Natural killer cell treated with Interleukin-12 subunit alpha and Interleukin-12 subunit beta and Interleukin-15 and Interleukin-18, amount 100 ng/mL, for 72 hours (primary cell): ENCODE results near the gene NBAS. TPM values are rescaled to one million over a fixed set of nuclear protein-coding genes. Genes with fewer than 3 reads are reported as not detected.

Source experiments
- ATAC-seq, 2 donors: fragments of 150-1000 bp; cut with Tn5 transposase in 1 of 2; sonication (Bioruptor Pico), chemical (Tn5 transposase) in 1 of 2; 2 replicates each; pipeline ENCODE4 v1.10.0; 2021
- DNase-seq: peaks from one replicate; pipeline ENCODE4 v3.0.0; 2022; ENCODE audit warnings: low spot score
- H3K27ac Mint-ChIP-seq, 2 donors: 1 replicate in 1 of 2; 2 replicates in 1 of 2; pipeline ENCODE4 v1.8.0; 2022; ENCODE audit warnings: mixed read lengths in 2 of 2, mild to moderate bottlenecking in 1 of 2, moderate library complexity in 1 of 2
- H3K27me3 Mint-ChIP-seq, 2 donors: 1 replicate in 1 of 2; 2 replicates in 1 of 2; pipeline ENCODE4 v1.8.0; 2022; ENCODE audit warnings: mixed read lengths in 2 of 2
- H3K36me3 Mint-ChIP-seq: one replicate; pipeline ENCODE4 v1.8.0; 2022; ENCODE audit warnings: mixed read lengths
- H3K4me1 Mint-ChIP-seq, 2 donors: 1 replicate in 1 of 2; 2 replicates in 1 of 2; pipeline ENCODE4 v1.8.0; 2022; ENCODE audit warnings: low read depth in 2 of 2, mixed read lengths in 2 of 2, mild to moderate bottlenecking in 1 of 2
- H3K4me3 Mint-ChIP-seq: one replicate; pipeline ENCODE4 v1.8.0; 2022; ENCODE audit warnings: mixed read lengths
- H3K9me3 Mint-ChIP-seq: 2 replicates; pipeline ENCODE4 v1.8.0; 2022; ENCODE audit warnings: mixed read lengths
- total RNA-seq, 2 donors: library from RNA; stranded (reverse); gene quantifications; one replicate each; pipeline ENCODE4 v1.2.3, GENCODE V29; 2022

Gene NBAS
- total RNA-seq, 2 donors from 2014 or later: 39.0 to 49.5 TPM

DNA sequence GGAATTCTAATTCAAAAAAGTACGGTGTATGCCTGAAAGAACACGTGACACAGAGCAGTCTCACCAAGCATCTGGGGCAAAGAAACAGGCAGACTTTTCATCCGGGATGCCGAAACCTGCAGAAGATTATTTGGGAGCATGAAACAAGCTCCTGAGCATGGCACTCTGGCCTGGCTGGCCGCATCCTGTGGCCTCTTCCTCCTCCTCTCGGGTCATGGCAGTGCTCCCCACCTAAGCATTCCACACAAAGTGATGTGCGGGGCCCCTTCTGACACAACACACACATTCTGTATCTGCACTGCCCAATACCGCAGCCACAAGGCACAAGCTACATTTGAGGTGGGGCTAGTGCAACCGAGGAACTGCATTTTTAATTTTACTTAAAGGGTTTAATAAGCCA is 380.8 kb downstream of the NBAS start:
- peaks cover 36 to 38% of the 10 kb centered on the region in 2 donors for H3K4me1 Mint-ChIP-seq
- ATAC-seq (no peak), DNase-seq (no peak)
- H3K4me3 Mint-ChIP-seq: no peak overlapping the region
- H3K27ac Mint-ChIP-seq: no peak overlapping the region
- H3K36me3 Mint-ChIP-seq: peaks cover 15% of the 10 kb centered on the region
- no peaks in the 10 kb centered on the region for H3K9me3 Mint-ChIP-seq
- H3K27me3 Mint-ChIP-seq: peaks cover 6 to 16% of the 10 kb centered on the region in 2 donors

DNA sequence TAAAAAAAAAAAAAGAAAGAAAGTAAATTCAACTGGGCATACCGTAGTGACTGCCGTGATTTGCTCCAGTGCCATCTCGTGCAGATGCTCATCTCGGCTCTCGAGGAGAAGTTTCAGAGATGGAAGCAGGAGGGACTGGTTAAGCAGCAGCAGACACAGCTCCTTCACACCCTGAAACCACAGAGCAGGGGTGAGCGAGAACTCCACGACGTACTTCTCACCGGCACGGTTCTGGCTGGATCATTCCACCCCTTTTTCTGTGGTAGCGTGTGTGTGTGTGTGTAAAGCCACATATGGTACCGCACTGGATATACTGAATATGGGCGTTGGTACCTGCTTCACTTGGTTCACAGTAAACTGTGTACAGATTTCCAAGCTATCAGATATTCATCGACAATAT is 382.2 kb downstream of the NBAS start:
- ATAC-seq: peak; percentile 54 to 62
- no peaks in the 10 kb centered on the region for H3K9me3 Mint-ChIP-seq
- peak overlapping the region; percentile 55 for H3K4me3 Mint-ChIP-seq
- H3K36me3 Mint-ChIP-seq: peaks cover 15% of the 10 kb centered on the region
- H3K27ac Mint-ChIP-seq: no peak overlapping the region
- no peak for DNase-seq
- peaks cover 6 to 16% of the 10 kb centered on the region in 2 donors for H3K27me3 Mint-ChIP-seq
- H3K4me1 Mint-ChIP-seq: peaks cover 36 to 38% of the 10 kb centered on the region in 2 donors

DNA sequence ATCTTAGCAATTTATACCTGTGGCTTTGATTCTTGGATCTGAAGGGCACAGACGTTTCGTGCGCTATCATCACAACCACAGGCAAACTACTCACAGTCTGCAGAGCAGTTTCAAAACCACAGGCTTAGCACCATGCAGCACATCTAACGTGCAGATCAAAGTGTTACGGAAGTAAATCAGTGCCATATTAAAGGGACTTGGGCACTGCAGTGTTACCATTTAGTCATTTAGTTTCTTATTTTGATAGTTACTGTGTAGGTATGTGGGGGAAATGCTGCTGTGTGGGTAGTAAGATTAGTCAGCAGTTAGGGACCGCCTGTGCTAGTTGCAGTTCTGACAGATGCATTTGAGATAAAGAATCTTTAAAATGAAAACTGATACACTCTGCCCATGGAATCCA is 384.0 kb downstream of the NBAS start:
- ATAC-seq: peak; percentile 94 to 98

DNA sequence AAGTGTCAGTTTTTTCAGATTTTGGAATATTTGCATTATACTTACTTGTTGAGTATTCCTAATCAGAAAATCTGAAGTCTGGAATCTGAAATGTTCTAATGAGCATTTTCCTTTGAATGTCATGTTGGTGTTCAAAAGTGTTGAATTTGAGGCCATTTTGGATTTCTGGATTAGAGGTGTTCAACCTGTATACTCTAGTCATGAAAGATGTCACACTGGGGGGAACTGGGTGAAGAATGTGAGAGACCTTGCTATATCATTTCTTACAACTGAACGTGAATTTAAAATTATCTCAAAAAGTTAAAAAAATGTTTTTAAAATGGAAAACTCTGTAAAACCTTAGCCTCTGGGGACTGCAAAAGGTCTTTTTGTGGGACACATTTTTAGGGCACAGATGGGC is 384.5 kb downstream of the NBAS start:
- Mint-ChIP-seq H3K4me3 (peak overlapping the region; percentile 77), H3K27ac (peak overlapping the region; percentile 24 to 72), H3K4me1 (peaks cover 36 to 38% of the 10 kb centered on the region in 2 donors), H3K9me3 (no peaks in the 10 kb centered on the region), H3K36me3 (peaks cover 6% of the 10 kb centered on the region), H3K27me3 (peaks cover 6 to 16% of the 10 kb centered on the region in 2 donors)
- DNase-seq (no peak), ATAC-seq (no peak)

More for the DNA sequence above, 384.0 kb downstream of the NBAS start:
- Mint-ChIP-seq H3K36me3 (peaks cover 6% of the 10 kb centered on the region), H3K27ac (peak overlapping the region; percentile 24 to 72), H3K4me3 (peak overlapping the region; percentile 77), H3K9me3 (no peaks in the 10 kb centered on the region), H3K27me3 (peaks cover 6 to 16% of the 10 kb centered on the region in 2 donors), H3K4me1 (peaks cover 36 to 38% of the 10 kb centered on the region in 2 donors)
- peak; percentile 66 for DNase-seq

DNA sequence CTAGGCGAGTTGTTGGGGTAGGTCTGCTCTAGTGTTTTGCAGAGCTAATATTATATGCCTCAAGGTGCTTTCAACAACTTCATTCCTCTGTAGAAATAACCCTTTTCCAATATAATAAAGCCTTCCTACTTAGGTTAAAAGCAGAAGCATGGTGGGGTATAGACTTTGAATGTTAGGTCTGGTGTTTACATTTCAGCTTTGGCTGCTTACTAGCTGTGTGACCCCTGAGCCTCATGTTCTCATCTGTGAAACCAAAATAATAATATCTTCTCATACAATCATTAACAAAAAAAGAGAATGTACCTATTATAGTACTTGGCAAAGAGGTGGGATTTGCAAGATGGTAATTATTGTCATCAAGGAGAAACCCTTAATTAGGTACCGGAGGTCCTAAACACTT is 386.6 kb downstream of the NBAS start:
- no peak for DNase-seq
- Mint-ChIP-seq H3K27ac (no peak overlapping the region), H3K36me3 (no peaks in the 10 kb centered on the region), H3K4me1 (peaks cover 31 to 38% of the 10 kb centered on the region in 2 donors), H3K4me3 (no peak overlapping the region), H3K27me3 (peaks cover 0 to 1% of the 10 kb centered on the region in 2 donors), H3K9me3 (no peaks in the 10 kb centered on the region)
- no peak for ATAC-seq

DNA sequence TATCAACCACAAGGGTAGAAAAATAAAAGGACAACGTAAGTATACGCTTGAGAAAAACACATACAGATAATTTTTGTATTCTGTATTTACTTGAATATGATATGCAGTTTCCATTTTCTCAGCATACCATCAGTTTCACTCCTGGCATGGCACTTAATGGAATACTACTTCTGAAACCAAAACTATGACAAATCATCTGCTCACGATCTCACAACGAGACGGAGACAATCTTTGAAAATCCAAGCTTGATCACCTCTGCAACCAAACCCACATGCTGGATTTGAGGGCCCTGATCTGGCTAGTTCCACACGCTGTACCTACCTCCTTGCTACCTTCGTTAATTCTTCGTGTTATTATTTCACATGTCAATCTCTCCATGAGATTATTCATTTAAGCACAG is 387.6 kb downstream of the NBAS start:
- H3K36me3 Mint-ChIP-seq: no peaks in the 10 kb centered on the region
- no peak overlapping the region for H3K27ac Mint-ChIP-seq
- H3K4me3 Mint-ChIP-seq: no peak overlapping the region
- no peaks in the 10 kb centered on the region for H3K27me3 Mint-ChIP-seq
- ATAC-seq (no peak), DNase-seq (no peak)
- H3K9me3 Mint-ChIP-seq: no peaks in the 10 kb centered on the region
- H3K4me1 Mint-ChIP-seq: peaks cover 23 to 30% of the 10 kb centered on the region in 2 donors

DNA sequence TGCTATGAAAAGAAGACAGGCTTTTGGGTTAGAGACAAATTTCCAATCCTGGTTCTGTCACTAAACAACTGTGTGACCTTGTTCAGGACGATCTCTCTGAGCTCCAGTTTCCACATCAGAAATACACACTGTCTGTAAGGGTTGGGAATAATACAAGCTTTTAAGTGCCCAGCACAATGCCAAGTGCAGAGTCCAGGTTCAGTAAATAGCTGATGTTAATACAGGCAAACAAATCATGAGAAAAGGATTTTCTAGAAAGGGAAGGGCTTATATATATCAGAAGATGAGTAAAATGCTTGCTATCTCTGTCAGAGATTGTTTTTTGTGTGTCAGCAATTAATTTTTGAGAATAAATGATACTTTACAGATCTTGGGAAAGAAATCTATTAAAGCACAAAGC is 388.3 kb downstream of the NBAS start:
- Mint-ChIP-seq H3K36me3 (no peaks in the 10 kb centered on the region), H3K4me1 (peaks cover 16 to 23% of the 10 kb centered on the region in 2 donors), H3K27ac (no peak overlapping the region), H3K27me3 (no peaks in the 10 kb centered on the region), H3K9me3 (no peaks in the 10 kb centered on the region), H3K4me3 (no peak overlapping the region)
- ATAC-seq (no peak), DNase-seq (no peak)

DNA sequence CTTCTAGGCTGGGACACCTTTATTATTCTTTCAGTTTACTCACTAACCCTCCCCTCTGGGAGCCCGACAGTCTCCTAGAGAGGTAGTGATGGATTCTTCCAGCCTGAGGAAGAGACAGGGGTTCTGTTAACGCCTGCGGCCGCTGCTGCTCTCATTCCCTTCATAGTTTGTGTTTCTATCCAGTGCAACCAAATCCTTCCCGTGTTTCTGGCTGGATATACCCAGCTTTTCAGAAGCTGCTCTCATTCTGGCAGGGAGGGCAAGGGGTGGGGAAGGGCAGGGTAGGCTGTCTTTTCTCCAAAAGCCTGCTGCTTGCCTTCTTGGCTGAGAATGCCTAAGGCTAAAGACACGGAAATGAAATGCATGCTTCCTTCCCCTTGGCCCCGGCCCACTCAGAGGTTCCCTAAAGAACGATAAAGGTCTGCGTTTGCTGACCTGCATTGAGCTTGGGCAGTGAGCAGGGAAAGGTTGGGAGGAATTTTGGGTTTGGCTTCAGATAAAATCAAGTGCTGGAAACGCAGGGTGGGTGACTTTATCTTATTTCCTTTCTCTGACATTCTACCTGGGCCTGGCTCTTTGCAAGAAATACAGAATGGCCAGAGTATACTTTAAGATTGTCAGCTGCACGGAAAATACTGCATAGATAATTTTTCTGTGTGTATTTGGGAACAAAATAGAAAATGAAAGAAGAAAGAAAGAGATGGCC is 390.9 kb downstream of the NBAS start:
- no peak overlapping the region for H3K4me3 Mint-ChIP-seq
- H3K4me1 Mint-ChIP-seq: no peaks in the 10 kb centered on the region
- no peak overlapping the region for H3K27ac Mint-ChIP-seq
- DNase-seq: no peak
- no peaks in the 10 kb centered on the region for H3K36me3 Mint-ChIP-seq
- no peaks in the 10 kb centered on the region for H3K9me3 Mint-ChIP-seq
- ATAC-seq: no peak
- no peaks in the 10 kb centered on the region for H3K27me3 Mint-ChIP-seq

DNA sequence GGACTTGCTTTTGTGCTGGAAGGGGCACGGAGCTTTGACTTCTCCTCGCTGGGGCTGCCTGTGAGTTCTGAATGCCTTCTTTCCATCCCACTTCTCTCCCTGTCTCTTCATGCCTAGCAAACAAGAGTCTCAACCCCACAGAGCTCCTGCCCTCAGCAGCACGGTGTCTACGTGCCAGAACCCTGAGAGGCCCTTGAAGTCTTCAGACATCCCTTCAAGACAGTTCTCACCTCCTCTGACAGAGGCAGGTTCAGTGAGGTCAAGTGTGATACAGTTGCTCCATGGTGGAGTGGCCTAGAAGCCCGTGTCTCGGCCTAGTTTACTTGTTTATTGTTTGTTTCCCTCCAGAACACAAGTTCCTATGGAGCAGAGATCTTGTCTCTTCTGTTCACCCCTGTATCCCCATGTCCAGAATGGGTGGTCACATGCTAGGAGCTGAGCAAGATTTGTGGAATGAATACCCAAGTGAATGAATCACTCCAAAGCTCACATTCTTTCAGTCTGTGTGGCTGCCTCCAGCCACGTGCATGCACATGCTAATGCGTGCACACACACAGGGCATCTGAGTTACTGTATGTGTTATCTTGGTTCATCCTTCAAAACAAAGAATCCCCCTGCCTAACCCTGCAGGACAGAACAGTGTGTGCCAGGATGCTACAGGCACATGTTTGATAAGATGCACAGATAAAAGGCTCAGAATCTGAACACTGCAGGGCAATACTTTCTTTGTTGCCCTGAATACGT is 391.6 kb downstream of the NBAS start:
- H3K4me1 Mint-ChIP-seq: no peaks in the 10 kb centered on the region
- H3K9me3 Mint-ChIP-seq: no peaks in the 10 kb centered on the region
- no peak overlapping the region for H3K27ac Mint-ChIP-seq
- DNase-seq: no peak
- ATAC-seq: no peak
- no peaks in the 10 kb centered on the region for H3K27me3 Mint-ChIP-seq
- H3K36me3 Mint-ChIP-seq: no peaks in the 10 kb centered on the region
- no peak overlapping the region for H3K4me3 Mint-ChIP-seq

DNA sequence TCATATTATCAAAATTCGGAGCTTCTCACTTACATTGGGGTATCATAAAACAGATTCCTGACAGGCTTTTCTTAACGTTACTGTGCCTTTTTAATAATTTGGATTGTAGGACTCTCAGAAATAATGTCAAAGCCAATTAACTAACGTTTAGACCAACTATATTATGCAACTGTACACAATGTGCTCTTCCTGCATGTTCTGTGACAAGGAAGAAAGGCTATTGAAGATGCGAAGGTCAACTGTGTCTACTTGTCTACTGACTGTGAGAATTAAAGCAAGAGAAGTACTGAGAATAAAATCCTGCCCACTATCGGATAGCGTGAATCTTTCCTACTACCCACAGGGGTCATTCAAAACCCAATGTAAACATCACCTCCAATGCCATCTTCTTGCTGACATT is 393.0 kb downstream of the NBAS start:
- DNase-seq (no peak), ATAC-seq (no peak)
- Mint-ChIP-seq H3K9me3 (no peaks in the 10 kb centered on the region), H3K27ac (no peak overlapping the region), H3K4me3 (no peak overlapping the region), H3K36me3 (no peaks in the 10 kb centered on the region), H3K27me3 (no peaks in the 10 kb centered on the region), H3K4me1 (no peaks in the 10 kb centered on the region)

DNA sequence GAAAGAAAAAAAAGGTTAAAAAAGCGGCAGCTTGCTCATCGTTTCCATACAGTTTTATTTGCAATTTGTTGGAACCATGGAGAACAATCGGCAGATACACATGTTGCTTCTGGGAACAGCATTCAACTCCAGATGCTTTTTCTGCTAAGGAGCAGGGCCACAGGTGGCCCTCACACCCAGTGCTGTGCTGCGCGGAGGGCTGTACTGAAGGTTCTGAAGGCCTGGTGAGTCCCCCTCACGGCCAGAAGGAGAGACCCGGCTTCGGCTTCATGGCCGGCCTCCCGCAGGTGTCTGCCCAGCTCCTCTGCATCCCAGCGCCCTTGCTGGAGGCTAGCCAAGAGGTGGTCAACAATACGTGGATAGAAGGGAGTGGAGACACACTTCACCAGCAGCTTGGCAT is 394.3 kb downstream of the NBAS start:
- no peaks in the 10 kb centered on the region for H3K27me3 Mint-ChIP-seq
- no peak overlapping the region for H3K4me3 Mint-ChIP-seq
- H3K27ac Mint-ChIP-seq: no peak overlapping the region
- no peaks in the 10 kb centered on the region for H3K4me1 Mint-ChIP-seq
- DNase-seq (no peak), ATAC-seq (no peak)
- H3K9me3 Mint-ChIP-seq: no peaks in the 10 kb centered on the region
- no peaks in the 10 kb centered on the region for H3K36me3 Mint-ChIP-seq

DNA sequence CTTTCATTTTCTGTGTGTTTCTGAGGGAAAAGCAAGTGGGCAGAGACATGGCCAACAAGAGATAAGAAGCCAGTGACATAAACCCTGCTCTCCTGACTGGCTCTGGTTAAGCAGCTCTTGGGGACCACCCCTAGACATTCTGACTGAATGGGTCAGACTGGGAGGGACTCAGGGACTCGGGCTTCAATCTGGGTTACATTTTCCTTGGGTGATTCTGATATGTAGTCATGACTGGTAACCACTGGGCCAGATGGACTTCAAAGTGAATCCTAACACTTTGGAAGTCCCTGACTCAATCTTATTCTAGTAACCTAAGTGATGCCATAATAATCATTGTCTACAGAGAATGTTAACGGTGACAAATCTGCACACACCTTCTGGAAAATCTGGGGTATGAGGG is 397.8 kb downstream of the NBAS start:
- Mint-ChIP-seq H3K27ac (no peak overlapping the region), H3K4me1 (peaks cover 0 to 7% of the 10 kb centered on the region in 2 donors), H3K36me3 (no peaks in the 10 kb centered on the region), H3K27me3 (no peaks in the 10 kb centered on the region), H3K4me3 (no peak overlapping the region), H3K9me3 (no peaks in the 10 kb centered on the region)
- ATAC-seq (no peak), DNase-seq (no peak)

DNA sequence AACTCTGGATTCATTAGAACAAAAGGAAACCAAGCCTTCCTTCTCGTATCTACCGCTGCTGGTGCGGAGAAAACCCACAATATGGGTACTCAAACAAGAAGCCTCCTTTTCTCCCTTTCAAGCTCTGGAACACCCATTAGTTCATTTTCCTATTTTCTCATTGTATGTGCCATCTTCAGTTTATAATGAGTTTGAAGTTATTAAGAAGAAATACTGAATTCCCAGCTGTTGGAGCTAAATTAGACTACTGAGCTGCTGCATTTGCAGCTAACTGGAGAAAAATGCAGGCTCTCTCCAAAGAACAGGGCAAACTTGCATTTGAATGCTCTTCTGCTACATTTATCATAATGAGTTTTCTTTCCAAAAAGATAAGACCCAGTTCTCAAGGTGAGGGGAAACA is 398.5 kb downstream of the NBAS start:
- Mint-ChIP-seq H3K4me3 (no peak overlapping the region), H3K27me3 (no peaks in the 10 kb centered on the region), H3K4me1 (peaks cover 0 to 7% of the 10 kb centered on the region in 2 donors), H3K27ac (no peak overlapping the region), H3K36me3 (no peaks in the 10 kb centered on the region), H3K9me3 (no peaks in the 10 kb centered on the region)
- DNase-seq (no peak), ATAC-seq (no peak)

DNA sequence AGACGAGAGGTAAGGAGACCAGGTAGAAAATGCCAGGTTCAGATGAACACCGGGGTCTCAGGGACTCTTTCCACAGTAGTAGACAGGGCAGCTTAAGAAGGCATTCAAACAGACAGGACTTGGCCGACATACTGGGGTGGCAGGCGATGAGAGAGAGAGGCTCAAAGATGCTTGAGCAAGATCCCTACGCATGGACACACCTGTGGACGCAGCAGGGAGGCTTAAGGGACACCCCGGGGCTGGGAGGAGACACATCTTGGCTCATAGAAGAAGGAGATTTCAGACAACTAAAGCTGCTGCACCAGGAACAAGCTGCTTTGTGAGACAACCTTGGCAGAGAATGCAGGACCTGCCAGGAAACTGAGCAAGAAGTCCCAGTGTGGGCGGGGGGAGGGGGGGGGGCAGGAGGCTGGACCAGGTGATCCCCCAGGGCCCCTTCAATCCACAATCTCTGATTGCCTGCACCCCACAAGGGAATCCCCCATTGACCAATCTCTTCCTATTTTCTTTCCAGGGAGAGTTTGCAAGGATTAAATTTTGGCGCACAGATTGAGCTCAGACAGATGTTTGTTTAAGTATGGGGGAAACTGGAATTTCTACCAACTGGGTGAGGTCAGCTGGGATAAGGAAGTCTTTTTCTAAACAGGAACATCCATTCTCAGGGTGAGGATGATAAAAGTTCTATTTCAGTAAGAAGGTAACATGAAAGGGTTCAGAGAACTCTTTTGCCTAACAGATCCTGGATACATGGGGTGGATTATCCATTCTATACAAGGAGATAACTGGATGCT is 400.7 kb downstream of the NBAS start:
- peaks cover 0 to 7% of the 10 kb centered on the region in 2 donors for H3K4me1 Mint-ChIP-seq
- H3K27ac Mint-ChIP-seq: no peak overlapping the region
- H3K4me3 Mint-ChIP-seq: no peak overlapping the region
- no peaks in the 10 kb centered on the region for H3K36me3 Mint-ChIP-seq
- H3K27me3 Mint-ChIP-seq: no peaks in the 10 kb centered on the region
- DNase-seq (no peak), ATAC-seq (no peak)
- H3K9me3 Mint-ChIP-seq: no peaks in the 10 kb centered on the region
